Activated CD4-positive, alpha-beta T cell treated with anti-CD3 and anti-CD28 coated beads for 4 hours (primary cell): Measurements from ENCODE around the gene MRPL39.
"Not testable (repeated sequence)": the region's sequence is repeated elsewhere in the genome, so short reads cannot be mapped to it uniquely, and the experiment has no call there.

Experiments
- DNase-seq, 2 donors: peaks; one replicate each; pipeline ENCODE4 v3.0.0-alpha.2; 2020

The MRPL39 gene

DNA sequence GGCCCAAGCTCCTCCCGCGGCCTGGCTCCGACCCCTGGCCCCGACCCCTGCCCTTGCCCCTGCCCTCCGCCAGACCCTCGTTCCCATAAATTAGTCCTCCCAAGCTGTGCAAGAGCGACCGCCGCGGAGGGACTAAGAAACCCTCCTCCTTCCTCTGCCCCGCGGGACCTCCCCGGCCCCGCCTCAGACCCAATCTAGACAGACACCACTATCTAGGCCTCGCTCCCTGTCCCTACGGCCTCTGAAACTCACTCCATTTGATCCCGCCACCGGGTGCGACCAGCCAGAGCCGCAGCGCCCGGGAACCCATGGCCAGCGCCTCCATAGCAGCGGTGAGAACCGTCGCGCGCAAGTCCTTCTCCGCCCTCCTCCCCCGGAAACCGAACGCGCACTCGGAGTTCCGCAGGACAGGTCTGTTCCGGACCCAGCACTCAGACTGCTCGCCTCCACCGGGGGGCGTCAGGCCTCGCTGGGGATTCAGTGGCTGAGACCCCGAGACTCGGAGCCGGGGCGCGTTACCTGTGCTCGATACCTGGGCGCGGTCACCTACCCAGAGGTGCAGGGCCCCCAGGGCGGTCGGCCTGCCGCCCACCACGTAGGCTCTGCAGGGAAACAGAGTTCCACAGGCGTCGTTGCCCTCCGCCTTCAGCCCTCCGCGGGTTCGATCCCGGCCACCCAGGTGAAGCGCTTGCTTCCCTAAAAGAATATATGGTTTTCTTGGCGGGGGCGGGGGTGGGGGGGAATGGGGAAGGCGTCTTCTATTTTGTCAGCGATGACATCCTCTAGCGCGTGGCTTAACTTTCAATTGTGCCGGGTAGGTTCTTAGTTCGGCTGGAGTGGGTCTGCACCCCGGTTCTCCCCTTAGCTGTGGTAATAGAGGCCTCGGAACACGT, at the start of gene MRPL39:
Gene MRPL39 (minus strand): TSS at position 331 of the 893 bp plus-strand sequence. CDS start 6 bp downstream, at position 325.
- peak; percentile 82 to 85 for DNase-seq

DNA sequence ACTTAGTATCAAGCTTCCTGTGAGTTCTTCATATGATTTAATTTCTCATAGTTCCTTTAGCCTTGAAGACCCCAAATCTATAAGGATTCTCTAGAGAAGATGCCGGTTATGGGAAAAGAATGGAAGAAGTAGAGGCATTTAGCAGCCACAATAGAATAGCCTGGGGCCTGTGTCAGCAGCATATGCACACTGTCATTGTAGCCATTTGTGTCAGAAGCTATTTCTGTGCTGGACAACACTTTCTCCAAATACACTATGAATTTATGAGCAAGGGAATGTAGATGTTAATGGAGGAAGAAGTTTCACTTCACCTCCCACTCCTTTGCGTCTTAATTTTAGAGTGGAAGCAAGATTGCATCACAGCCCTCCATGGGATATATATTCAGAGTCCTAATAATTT, 49.1 kb upstream of the MRPL39 start:
- no peak for DNase-seq

DNA sequence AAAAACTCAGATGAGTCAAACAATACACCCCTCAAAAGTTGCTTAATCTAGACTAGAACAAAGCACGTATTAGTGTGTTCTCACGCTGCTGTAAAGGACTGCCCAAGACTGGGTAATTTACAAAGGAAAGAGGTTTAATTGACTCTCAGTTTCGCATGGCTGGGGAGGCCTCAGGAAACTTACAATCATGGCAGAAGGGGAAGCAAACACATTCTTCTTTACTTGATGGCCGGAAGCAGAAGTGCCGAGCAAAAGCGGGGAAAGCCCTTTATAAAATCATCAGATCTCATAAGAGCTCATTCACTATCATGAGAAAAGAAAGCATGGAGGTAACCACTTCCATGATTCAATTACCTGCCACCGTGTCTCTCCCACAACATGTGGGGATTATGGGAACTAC, 41.9 kb upstream of the MRPL39 start:
- DNase-seq = no peak

DNA sequence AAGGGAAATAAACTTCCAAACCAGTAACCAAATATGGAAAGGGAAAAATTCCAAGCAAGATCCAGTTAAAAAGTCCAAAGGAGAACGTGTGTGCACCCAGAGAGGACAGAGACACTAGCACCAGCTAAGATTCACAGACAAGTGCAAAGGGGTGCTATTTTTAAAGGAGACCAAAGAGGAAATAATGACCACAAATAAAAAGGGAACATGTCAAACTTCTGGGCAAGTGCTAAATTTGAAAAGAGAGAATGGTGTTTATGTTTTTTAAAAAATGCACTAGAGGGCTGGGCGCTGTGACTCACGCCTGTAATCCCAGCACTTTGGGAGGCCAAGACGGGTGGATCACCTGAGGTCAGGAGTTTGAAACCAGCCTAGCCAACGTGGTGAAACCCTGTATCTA, 40.4 kb upstream of the MRPL39 start:
- DNase-seq = no peak

DNA sequence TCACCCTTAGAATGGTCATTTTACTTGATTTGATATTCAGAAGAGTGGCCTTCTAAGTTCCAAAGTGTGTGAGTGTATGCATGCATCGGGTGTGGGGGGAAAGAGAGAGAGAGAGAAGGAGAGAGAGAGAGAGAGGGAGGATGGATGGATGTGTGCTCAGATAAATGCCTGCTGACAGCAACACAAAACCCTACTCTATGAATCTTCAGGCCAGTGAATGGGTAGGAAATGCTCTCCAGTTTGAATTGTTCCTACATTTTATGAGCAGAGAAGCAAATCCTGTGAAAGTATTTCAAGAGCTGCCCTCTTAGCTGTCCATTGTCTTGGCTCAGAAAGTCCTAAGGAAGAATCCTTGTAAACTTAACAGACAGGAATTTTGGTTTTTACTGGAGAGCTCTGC, 39.2 kb upstream of the MRPL39 start:
- no peak for DNase-seq

DNA sequence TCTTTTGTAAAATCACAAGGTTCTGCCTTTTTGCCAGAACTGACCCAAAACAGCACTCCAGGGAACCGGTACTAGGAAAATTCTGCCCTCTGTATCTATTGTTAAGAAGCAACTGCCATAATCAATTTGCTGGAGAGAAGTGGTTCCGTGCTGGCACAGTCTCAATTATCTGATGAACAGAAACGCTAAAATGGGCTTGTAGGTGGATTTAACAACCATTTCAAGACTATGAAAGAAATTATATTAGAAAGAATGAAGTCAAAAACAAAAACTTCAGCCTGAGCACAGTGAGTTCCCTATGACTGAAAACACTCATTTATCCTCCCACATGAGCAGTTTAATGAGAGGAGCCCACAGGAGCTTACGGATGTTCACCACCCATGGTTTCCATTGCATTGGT, 36.2 kb upstream of the MRPL39 start:
- DNase-seq = no peak

DNA sequence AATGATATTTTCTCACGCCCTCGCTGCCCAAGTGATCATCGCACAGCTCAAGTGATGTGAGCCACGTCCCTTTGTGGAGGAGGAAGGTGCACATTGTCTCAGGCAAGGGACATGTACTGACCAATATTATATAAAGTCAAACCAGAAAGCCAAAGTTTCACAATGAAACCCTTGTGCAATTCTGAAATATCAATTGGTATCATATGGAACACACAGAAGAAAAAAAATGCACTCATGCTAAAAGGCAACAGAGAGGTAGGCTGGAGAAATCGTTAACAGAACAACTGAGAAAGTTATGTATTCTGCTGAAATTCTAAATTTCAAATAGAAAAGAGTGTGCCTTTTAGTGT, 33.6 kb upstream of the MRPL39 start:
- no peak for DNase-seq

DNA sequence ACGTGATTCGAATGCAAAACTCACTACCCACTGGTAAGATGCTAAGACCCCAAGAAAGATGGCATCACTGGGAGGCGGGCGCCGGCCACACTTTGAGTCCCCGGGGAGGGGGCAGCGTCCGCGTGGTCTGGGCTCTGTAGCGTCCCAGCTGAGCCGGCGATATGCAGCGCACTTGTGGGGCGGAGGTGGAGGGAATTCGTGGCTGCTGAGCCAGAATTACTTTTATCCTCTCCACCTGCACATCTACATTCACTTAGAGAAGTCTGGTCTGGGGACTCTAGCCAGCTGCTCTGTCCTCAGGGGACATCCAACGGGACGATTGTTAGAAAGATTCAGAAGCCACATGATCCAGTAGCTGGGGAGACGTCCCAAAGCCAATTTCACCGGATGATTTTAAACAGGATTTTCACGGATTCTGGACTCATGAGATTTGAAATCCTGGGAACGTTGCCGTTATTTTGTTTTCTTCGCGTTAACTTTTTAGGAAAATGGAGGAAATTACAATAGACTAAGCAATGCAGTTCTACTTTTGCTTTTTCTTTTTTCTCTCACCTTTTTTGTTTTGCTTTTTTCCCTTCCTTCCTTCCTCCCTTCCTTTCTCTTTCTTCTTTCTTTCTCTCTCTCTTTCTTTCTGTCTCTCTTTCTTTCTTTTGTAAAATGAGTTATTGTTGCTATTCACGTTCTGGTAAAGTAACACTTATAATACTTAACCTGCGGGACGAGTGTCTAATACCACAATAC, 33.1 kb upstream of the MRPL39 start:
- peak in 1 of 2 donors; percentile 4 for DNase-seq

DNA sequence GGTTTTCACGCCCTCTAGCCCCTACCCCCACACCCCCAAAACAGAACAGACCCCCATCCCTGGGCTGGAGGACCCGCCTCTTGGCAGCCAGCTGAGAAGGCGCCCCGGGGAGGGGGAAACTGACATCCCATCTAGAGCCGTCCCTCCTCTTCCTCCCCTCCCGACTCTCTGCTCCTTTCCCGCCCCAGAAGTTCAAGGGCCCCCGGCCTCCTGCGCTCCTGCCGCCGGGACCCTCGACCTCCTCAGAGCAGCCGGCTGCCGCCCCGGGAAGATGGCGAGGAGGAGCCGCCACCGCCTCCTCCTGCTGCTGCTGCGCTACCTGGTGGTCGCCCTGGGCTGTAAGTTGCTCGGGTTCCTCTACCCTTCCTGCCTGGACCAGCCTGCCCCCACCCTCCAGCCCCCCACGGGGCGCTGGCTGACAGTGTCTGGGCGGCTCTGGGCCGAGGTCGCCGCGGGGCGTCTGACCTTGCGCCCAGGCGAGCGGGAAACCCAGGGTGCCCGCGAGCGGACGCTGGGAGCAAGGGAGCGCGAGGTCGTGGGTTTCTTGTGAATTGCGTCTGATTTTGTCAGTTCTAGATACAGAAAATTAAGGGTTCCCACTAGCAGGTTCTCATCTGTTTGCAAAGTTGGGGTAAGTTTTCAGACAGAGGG, 32.4 kb upstream of the MRPL39 start:
- DNase-seq = peak; percentile 28 to 46

DNA sequence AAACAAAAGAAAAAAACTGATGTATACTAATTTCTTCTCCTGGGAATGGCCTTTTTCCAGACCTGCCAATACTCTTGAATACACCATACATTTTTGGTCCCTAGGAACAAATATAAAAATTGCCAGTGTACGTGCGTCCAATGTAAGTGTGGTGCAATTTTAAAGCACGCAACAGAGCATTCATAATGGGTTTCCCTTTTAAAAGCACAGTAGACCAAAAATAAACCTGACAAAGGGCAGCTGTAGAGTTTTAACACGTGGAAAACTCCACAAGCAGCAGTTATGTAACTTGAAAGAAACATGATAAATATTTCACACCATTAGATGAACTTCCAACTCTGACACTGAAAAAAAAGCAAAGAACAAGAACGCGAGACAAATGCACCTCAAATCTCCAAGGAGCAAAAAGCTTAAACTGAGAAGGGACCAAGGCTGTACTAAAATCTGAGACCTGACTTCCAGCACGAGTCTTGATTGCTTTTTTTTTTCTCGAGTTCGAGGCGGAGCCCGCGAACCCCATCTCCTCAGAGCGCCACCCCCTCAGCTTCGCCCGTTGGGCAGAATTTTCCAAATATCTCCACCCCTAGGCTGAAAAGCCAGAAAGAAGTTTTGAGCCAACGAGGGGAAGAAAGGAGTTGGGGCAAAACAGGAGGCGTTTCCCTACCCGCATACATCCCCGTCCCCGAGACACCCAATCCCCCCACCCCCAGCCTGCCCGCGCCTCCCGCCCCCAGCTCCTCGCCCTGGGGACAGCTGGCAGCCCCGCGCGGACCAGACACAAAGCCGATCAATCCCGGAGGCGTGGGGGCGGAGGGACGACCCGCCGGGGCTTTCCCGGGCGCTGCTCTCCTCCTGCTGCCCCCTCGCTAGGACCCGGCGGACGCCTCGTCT, 31.6 kb upstream of the MRPL39 start, which contains the start of gene JAM2:
Gene JAM2 (plus strand): TSS at position 599 of the 891 bp plus-strand sequence. CDS start 564 bp downstream, outside the sequence.
- peak; percentile 25 to 41 for DNase-seq

DNA sequence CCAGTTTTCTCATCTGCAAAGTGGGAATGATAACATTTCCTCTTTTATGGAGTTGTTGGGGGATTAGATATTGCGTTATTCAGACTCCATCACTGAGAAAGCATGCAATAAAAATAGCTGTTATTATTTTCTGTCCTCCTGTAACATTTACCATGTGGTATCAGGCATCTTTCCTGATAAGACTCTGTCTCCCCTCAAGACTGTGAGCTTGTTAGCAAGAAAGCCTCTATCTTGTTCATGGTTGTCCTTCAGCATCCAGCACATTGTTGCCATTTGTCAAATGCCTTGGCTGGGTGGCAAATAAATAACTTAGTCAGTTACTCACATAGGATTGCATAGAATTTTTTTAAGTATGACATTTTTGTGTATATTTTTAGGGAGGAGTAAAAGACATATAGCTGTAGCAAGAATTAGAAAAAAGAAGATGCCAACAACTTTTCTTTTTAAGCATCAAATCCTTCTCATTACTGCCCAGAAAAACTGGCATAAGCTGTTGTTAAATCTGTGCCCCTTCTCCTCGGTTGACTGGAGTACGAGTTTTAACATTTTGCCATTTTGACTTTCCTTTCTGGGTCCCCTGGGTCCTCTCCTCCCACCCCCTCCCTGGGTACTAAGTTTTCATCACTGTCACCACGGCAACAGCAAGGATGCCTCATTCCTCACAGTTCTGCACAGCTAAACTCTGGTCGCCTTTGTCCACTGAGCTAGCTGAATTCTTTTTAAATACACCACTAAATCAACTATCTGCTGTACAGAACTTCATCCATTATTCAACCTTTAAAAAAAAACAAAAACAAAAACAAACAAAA, 30.8 kb upstream of the MRPL39 start:
- no peak for DNase-seq

DNA sequence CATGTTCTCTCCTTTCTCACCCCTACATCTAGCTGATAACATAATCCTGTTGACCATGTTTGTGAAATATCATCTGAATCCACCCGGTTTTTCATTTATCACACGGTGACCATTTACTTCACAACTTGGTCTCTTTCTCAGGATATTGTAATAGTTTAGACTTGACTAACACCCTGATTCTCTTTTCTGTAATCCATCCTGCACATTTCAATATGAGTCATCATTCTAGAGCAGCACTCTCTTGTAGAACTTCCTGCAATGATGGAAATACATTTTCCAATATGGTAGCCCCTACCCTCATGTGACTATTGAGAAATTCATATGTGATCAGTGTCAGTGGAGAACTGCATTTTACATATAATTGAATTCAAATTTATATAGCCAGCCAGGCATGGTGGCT, 29.4 kb upstream of the MRPL39 start:
- no peak for DNase-seq

DNA sequence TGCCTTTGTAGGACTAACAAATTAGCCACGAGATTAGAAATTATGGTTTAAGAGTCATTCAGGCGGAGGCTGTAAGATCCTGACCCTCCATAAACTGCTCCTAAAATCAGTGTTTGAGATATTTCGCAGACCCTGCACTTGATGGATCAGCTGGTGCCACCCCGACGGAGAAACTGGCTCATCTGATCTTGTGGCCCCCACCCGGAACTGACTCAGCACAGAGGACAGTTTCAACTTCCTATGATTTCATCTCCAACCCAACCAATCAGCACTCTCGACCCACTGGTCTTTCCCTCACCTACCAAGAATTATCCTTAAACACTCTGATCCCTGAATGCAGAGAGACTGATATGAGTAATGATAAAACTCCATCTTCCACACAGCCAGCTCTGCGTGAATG, 28.0 kb upstream of the MRPL39 start:
- no peak for DNase-seq

DNA sequence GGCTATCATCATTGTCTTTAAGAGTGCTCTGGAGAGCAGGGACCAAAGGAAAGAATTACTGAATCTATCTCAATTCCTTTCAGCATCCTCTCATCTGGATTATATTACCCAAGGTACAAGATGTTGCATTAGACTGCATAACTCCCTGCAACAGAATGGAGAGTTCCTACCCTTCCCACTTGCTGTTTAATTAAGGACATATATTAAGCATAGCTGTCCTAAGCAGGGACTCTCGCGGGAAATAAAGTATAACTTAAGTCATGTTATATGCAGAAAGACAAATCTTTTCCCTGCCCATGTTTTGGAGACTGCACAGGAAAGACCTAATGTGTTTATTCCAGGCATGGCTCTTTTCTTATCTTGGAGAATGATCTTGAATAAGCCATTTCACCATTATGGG, 25.0 kb upstream of the MRPL39 start:
- no peak for DNase-seq

DNA sequence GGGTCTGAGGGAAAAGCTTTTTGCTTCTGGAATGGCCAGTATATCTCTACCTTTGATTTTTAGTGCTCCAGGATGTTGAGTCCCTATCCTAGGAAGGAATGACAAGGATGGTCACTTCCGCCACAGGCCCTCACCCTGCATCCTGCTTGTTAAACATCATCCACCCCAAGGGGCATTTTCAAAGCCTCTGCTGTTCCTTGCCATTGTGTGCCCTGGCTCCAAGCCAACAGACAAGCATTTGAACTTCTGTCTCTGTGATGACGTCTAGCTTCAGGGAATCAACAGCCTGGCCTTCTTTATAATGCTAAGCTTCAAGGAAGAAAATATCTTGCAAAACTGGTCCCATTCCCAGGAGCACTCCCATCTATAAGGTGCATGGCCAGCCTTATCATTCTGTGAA, 19.5 kb upstream of the MRPL39 start:
- DNase-seq = no peak

DNA sequence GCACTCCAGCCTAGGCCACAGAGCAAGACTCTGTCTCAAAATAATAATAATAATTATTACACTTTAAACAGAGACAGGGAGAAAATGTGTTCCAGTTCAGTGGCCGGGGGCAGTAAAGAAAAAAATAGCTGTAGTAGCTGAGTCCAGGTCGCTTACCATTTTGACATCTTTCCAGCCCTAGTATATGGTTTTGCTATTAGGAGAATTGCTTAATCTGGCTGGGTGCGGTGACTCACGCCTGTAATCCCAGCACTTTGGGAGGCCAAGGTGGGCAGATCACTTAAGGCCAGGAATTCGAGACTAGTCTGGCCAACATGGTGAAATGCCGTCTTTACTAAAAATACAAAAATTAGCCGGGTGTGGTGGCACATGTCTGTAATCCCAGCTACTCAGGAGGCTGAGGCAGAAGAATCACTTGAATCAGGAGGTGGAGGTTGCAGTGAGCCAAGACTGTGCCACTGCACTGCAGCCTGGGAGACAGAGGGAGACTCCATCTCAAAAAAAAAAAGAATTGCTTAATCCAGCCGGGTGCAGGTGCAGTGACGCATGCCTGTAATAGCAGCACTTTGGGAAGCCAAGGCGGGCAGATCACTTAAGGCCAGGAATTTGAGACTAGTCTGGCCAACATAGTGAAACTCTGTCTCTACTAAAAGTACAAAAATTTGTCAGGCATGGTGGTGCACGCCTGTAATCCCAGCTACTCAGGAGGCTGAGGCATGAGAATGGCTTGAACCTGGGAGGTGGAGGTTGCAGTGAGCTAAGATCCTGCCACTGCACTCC, 18.7 kb upstream of the MRPL39 start:
- not testable (repeated sequence) for DNase-seq

DNA sequence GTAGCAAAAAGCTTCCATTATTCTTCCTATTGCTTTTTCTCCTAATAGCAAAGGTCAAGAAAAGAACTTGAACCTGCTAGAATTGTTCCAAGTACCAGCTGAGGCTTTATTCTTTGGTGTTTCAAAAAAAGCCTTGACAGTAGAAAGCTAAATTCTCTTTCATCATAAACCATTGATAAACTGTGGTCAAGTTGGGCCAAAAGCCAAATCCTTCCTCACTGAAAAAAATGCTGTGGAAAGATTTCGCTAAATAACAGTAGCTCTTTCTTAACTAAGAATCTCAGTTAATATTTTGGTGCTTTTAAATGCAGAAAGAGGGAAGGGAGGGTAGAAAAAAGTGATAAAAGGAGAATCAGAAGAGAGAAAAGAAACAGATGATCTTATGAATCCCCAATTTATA, 17.8 kb upstream of the MRPL39 start:
- no peak for DNase-seq

DNA sequence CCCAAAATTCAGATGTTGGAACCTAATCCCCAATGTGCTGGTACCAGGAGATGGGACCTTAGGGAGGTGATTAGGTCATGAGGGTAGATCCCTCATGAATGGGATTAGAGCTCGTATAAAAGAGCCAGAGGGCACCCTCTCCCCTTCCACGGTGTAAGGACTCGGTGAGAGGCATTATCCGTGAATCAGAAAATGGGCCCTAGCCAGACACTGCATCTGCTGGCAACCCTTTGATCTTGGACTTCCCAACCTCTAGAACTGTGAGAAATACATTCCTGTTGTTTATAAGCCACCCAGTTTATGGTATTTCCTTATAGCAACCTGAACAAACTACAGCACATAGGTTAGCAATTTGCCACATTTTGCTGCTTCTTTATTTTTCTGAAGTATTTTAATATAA, 17.2 kb upstream of the MRPL39 start:
- DNase-seq = no peak

DNA sequence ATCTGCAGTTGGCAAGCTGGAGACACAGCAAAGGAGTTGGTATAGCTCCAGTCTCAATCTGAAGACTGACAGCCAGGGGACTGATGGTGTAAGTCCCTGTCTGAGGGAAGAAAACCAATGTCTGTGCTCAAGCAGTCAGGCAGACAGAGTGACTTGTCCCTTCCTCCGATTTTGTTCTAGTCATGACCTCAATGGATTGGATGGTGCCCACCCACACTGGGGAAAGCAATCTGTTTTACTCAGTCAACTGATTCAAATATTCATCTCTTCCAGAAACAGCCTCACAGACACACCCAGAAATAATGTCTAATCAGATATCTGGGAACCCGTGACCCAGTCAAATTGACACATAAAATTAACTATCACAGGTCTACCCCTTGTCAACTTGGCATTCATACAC, 11.9 kb upstream of the MRPL39 start:
- no peak for DNase-seq

DNA sequence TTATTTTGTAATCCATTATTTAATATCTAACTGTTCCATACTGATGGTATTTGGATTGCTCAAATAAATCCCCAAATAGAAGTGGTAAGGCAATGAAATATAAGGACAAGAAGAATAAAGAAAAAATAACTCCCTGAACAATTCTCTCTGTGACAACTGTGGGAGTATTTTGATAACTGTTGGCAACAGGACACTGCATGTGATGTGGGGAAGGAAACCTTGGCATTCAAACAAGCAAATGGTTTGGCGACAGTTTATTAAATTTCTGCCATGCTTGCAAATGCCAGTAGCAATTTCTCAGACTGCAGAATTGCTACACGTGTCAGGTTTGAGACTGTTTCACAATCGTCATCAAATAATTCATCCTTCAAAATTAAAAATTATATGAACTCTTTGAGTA, 8.6 kb upstream of the MRPL39 start:
- no peak for DNase-seq

DNA sequence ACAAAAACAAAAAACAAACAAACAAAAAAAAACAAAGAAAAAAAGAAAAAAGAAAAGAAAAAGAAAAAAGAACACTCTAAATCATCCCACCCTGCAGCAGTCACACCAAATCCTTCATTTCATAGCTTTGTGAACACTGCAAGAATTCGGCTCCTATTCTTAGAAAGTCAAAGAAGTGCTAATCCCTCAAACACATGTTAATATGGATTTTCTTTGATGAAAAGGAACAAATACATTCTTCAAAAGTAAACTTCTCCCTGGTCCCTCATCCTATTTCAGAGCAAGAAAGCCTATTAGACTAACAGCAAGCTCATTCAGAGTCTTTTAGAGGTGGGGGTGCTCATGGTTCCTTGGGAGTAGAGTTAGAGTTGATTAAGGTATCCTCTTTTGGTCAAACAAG, 7.2 kb upstream of the MRPL39 start:
- DNase-seq = no peak
